Activated CD4-positive, alpha-beta memory T cell treated with anti-CD3 and anti-CD28 coated beads for 36 hours (primary cell): ENCODE measurements around the gene FAM98A. TPM values are rescaled to one million over a fixed set of nuclear protein-coding genes. Genes with fewer than 3 reads are reported as not detected.

Experiments used
- CTCF ChIA-PET: fragments of 350-600 bp; sonication (Branson Sonifier 250); formaldehyde crosslinking; loops from one replicate; lab custom pipeline; 2021; ENCODE audit warnings: antibody characterized with exemption, inconsistent platforms; lab: Charles Lee
- POLR2A ChIA-PET: fragments of 350-600 bp; sonication (Branson Sonifier 250); formaldehyde crosslinking; loops from one replicate; lab custom pipeline; 2021; ENCODE audit warnings: antibody characterized with exemption; lab: Charles Lee
- DNase-seq: peaks from one replicate; pipeline ENCODE4 v3.0.0-alpha.2; 2020
- H3K27ac Mint-ChIP-seq: one replicate; pipeline ENCODE4 v1.8.0; 2021; ENCODE audit warnings: mixed read lengths
- H3K27me3 Mint-ChIP-seq: one replicate; pipeline ENCODE4 v1.8.0; 2021; ENCODE audit warnings: mixed read lengths
- H3K36me3 Mint-ChIP-seq: one replicate; pipeline ENCODE4 v1.8.0; 2021; ENCODE audit warnings: mixed read lengths
- H3K4me1 Mint-ChIP-seq: one replicate; pipeline ENCODE4 v1.8.0; 2021; ENCODE audit warnings: low read depth, mixed read lengths
- H3K4me3 Mint-ChIP-seq: one replicate; pipeline ENCODE4 v1.8.0; 2021; ENCODE audit warnings: mild to moderate bottlenecking, mixed read lengths
- H3K9me3 Mint-ChIP-seq: one replicate; pipeline ENCODE4 v1.8.0; 2021; ENCODE audit warnings: mixed read lengths
- intact Hi-C: fragments of 100-400 bp; cut with micrococcal nuclease; formaldehyde crosslinking; loops from one replicate; pipeline ENCODE4 v1.15.1; 2023
- total RNA-seq, 2 experiments: library from RNA; stranded (reverse); gene quantifications; one replicate each; pipeline ENCODE4 v1.2.3, GENCODE V29; 2021

The FAM98A gene
- total RNA-seq, 2 experiments from 2014 or later: 46.7 to 46.8 TPM

DNA sequence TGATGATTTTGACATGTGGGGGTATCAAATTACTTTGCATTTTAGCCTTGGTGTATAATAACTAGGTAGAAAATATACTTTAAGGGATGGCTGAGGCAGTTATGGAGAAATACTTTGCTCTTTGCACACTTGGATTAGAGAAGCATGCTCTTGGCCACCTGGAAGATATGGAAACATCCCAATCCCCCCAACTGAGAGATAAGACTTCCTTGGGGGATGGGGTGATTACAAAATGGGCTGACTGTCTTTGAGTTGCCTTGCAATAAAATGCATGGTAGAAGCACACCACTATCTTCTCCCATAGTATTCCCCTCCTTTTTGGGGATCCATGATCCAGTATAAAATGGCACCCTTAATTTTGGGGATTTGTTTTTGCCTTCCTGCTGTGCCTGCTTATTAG, 15.1 kb upstream of the FAM98A start:
- Mint-ChIP-seq H3K36me3 (peaks cover 26% of the 10 kb centered on the region), H3K9me3 (peaks cover 29% of the 10 kb centered on the region), H3K27ac (no peak overlapping the region), H3K4me3 (no peak overlapping the region), H3K4me1 (no peaks in the 10 kb centered on the region), H3K27me3 (no peaks in the 10 kb centered on the region)
- no peak for DNase-seq
- ChIA-PET POLR2A (no interaction called here), CTCF (no interaction called here)
- intact Hi-C loops: no loop called here

DNA sequence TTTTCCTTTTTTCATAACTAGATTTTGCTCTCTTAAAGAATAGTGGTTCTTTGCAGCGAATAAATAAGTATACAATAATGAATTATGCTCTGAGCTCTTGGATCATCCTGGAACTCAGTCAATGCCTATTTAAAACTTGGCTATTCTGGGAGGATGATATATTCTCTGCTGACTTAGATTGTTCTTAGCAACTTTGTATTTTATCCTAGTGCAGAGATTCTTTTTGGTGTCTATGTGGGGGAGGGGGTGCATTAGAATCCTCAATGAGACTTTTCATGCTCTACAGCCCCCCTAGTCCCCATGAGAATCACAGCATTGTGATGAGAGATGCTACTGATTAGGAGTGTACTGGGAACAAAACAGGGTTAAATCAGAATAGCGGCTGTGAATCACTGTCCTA, 8.8 kb upstream of the FAM98A start:
- no peak overlapping the region for H3K27ac Mint-ChIP-seq
- no peak for DNase-seq
- H3K9me3 Mint-ChIP-seq: no peaks in the 10 kb centered on the region
- peaks cover 5% of the 10 kb centered on the region for H3K36me3 Mint-ChIP-seq
- ChIA-PET CTCF (no interaction called here), POLR2A (no interaction called here)
- intact Hi-C loops: no loop called here
- no peak overlapping the region for H3K4me3 Mint-ChIP-seq
- no peaks in the 10 kb centered on the region for H3K4me1 Mint-ChIP-seq
- H3K27me3 Mint-ChIP-seq: peaks cover 1% of the 10 kb centered on the region

DNA sequence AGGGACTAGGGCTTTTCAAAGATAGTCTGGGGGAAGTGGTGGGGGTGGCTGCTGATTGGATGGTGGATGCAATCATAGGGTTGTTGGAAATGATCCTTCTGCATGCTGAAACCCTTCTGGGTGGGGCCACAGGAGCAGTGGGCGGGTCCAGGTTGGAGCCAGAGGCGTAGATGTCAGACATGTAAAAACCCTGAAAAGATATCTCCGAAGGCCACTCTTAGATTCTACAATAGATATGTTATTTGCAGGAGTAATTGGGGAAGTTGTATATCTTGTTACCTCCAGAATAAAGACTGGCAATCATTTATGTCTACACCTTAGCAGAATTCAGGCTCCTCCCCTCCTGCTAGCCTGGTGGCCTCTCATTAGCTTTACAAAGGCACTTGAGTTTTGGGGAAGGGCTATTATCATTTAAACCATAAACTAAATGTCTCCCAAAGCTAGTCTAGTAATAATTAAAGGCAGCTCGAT, 8.2 kb upstream of the FAM98A start:
- POLR2A ChIA-PET: no interaction called here
- CTCF ChIA-PET: no interaction called here
- peaks cover 5% of the 10 kb centered on the region for H3K36me3 Mint-ChIP-seq
- no peak overlapping the region for H3K27ac Mint-ChIP-seq
- intact Hi-C loops: no loop called here
- no peaks in the 10 kb centered on the region for H3K9me3 Mint-ChIP-seq
- DNase-seq: no peak
- peaks cover 1% of the 10 kb centered on the region for H3K27me3 Mint-ChIP-seq
- H3K4me3 Mint-ChIP-seq: no peak overlapping the region
- H3K4me1 Mint-ChIP-seq: no peaks in the 10 kb centered on the region

DNA sequence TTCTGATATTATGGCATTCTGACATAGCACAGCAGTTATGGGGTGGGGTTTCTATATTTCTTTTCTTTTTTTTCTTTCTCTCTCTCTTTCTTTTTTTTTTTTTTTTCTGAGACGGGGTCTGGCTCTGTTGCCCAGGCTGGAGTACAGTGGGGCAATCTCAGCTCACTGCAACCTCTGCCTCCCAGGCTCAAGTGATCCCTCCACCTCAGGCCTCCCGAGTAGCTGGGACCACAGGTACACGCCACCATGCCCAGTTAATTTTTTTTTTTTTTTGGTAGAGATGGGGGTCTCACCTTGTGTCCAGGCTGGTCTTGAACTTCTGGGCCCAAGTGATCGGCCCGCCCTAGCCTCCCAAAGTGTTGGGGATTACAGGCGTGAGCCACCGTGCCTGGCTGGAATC, 7.5 kb upstream of the FAM98A start:
- no peak for DNase-seq
- no peak overlapping the region for H3K4me3 Mint-ChIP-seq
- H3K9me3 Mint-ChIP-seq: no peaks in the 10 kb centered on the region
- H3K36me3 Mint-ChIP-seq: peaks cover 5% of the 10 kb centered on the region
- intact Hi-C loops: no loop called here
- H3K27me3 Mint-ChIP-seq: peaks cover 1% of the 10 kb centered on the region
- CTCF ChIA-PET: no interaction called here
- POLR2A ChIA-PET: no interaction called here
- no peak overlapping the region for H3K27ac Mint-ChIP-seq
- H3K4me1 Mint-ChIP-seq: no peaks in the 10 kb centered on the region

DNA sequence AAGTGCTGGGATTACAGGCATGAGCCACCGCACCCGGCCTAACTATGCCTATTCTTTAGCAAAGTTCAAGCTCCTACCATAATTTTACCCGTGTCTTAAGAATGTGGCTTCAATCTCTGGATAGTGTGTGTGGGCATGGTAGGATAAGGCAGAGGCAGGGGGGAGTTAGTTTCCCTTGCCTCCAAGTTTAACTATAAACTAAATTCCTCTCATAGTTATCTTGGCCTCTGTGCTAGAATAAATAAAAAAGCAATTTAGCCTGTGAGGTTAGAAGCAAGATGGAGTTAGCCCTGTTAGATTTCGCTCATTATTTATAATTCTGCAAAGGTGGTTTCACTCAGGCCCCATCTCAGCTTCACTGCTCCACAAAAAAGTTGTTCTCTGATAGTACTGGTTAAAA, 7.0 kb upstream of the FAM98A start:
- CTCF ChIA-PET: no interaction called here
- peaks cover 1% of the 10 kb centered on the region for H3K27me3 Mint-ChIP-seq
- DNase-seq: no peak
- POLR2A ChIA-PET: no interaction called here
- H3K9me3 Mint-ChIP-seq: no peaks in the 10 kb centered on the region
- H3K4me1 Mint-ChIP-seq: no peaks in the 10 kb centered on the region
- intact Hi-C loops: no loop called here
- peaks cover 2% of the 10 kb centered on the region for H3K36me3 Mint-ChIP-seq
- H3K27ac Mint-ChIP-seq: no peak overlapping the region
- H3K4me3 Mint-ChIP-seq: no peak overlapping the region

DNA sequence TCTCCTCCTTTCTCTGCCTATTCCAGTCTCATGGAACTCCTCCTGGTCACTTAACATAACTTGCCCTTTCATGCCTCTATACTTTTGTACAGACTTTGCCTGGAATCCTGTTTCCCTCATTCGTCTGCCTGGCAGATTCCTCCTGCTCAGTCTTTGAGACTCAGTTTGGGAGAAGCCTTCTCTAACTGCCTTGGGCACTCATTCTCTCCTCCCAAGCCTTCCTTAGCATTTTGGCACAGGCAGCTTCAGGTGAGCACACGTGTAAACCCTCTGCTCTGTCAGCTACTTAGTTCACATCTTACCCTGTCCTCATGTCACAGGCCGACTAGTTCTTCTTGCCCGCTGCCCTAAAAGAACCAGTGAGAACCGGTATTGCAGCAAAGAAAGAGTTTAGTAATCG, 6.0 kb upstream of the FAM98A start:
- DNase-seq: no peak
- Mint-ChIP-seq H3K36me3 (peaks cover 1% of the 10 kb centered on the region), H3K9me3 (no peaks in the 10 kb centered on the region), H3K27me3 (peaks cover 1% of the 10 kb centered on the region), H3K4me1 (no peaks in the 10 kb centered on the region), H3K27ac (no peak overlapping the region), H3K4me3 (no peak overlapping the region)
- intact Hi-C loops: no loop called here
- POLR2A ChIA-PET: no interaction called here
- CTCF ChIA-PET: interaction anchor here (0.6 kb wide), 1 partner anchor 129 kb away, joined by 3 read pairs; the partner anchor contains the start of gene RASGRP3

DNA sequence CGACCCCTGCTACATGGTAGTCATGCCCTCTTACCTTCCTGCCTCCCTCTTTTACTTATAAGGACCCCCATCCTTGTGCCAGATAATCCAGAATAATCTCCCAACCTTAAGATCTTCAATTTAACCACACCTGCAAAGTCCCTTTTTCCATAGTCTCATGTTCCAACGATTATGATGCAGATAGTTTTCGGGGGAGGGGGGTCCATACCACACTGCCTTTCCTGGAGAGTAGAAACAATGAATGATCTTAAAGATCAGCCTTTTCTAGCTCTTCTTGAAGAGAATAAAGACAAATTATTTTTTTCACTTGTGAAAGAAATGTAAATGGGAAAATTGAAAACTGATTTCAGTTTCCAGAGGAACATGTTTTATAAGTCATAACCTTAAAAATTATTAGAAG, 4.3 kb upstream of the FAM98A start:
- ChIA-PET CTCF (interaction anchor here (0.8 kb wide), 1 partner anchor 20 kb away, joined by 3 read pairs; no protein-coding TSS in a partner anchor), POLR2A (no interaction called here)
- peaks cover 1% of the 10 kb centered on the region for H3K27me3 Mint-ChIP-seq
- peaks cover 8% of the 10 kb centered on the region for H3K4me1 Mint-ChIP-seq
- peaks cover 4% of the 10 kb centered on the region for H3K36me3 Mint-ChIP-seq
- H3K27ac Mint-ChIP-seq: no peak overlapping the region
- no peaks in the 10 kb centered on the region for H3K9me3 Mint-ChIP-seq
- intact Hi-C loops: no loop called here
- DNase-seq: no peak
- no peak overlapping the region for H3K4me3 Mint-ChIP-seq

DNA sequence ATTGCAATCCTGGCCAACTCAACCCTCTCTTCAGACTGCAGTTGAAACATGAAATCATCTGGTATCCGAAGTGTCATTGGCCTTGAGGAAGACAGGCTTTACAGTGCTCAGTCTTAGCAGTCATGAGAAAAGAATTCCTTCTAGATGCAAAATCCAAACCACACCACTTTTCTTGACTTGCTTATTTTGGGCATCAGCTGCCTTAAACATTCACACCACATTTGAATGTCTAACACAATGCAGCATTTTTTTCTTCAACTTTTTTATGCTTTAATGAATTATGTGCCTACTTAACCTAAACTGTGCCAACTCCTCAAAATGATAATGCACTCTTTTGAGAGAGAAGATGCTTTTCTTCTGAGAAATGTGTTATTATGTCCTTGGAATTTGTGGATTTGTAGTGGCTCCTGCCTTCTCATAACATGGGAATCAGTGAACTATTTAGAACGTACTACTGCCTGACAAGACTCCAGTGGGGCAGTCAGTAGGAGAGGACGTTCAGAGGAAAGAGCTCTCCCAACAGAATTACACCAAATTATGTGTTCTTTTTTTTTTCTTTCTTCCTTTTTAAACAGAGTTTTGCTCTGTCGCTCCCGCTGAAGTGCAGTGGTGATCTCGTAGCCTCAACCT, 3.2 kb upstream of the FAM98A start:
- peaks cover 1% of the 10 kb centered on the region for H3K27me3 Mint-ChIP-seq
- no peak overlapping the region for H3K27ac Mint-ChIP-seq
- peaks cover 14% of the 10 kb centered on the region for H3K4me1 Mint-ChIP-seq
- ChIA-PET POLR2A (no interaction called here), CTCF (interaction anchor here (0.8 kb wide), 1 partner anchor 19 kb away, joined by 4 read pairs; no protein-coding TSS in a partner anchor)
- H3K4me3 Mint-ChIP-seq: no peak overlapping the region
- peaks cover 4% of the 10 kb centered on the region for H3K36me3 Mint-ChIP-seq
- no peaks in the 10 kb centered on the region for H3K9me3 Mint-ChIP-seq
- no peak for DNase-seq
- intact Hi-C loops: no loop called here

DNA sequence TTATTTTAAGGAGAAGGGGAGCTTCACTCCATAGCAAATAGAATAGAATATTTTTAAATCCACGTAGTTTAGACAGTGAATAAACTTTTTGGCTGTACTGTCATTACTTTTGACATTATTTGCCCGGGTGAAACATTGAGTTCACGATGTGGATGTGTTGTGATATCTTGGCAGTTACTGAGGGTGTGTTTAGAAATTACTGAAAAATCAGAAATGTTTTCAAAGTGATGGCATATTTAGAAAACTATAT, 769 bp upstream of the FAM98A start:
- peak overlapping the region; percentile 82 for H3K27ac Mint-ChIP-seq
- no peaks in the 10 kb centered on the region for H3K9me3 Mint-ChIP-seq
- peak overlapping the region; percentile 90 for H3K4me3 Mint-ChIP-seq
- H3K27me3 Mint-ChIP-seq: no peaks in the 10 kb centered on the region
- H3K4me1 Mint-ChIP-seq: peaks cover 22% of the 10 kb centered on the region
- ChIA-PET POLR2A (interaction anchor here (1.7 to 2.2 kb wide), 2 partner anchors 16 to 123 kb away, joined by 12 read pairs; partner anchors contain the start of gene RASGRP3), CTCF (interaction anchor here (0.9 to 2.7 kb wide), 5 partner anchors 16 to 220 kb away, joined by 3 to 21 read pairs (median 4); partner anchors contain the start of gene RASGRP3)
- DNase-seq: no peak
- peaks cover 8% of the 10 kb centered on the region for H3K36me3 Mint-ChIP-seq
- intact Hi-C loops: loop anchor here (1.0 to 10.0 kb wide), 5 partner anchors 124 to 1323 kb away; partner anchors contain the start of genes RASGRP3, TTC27 and YIPF4

DNA sequence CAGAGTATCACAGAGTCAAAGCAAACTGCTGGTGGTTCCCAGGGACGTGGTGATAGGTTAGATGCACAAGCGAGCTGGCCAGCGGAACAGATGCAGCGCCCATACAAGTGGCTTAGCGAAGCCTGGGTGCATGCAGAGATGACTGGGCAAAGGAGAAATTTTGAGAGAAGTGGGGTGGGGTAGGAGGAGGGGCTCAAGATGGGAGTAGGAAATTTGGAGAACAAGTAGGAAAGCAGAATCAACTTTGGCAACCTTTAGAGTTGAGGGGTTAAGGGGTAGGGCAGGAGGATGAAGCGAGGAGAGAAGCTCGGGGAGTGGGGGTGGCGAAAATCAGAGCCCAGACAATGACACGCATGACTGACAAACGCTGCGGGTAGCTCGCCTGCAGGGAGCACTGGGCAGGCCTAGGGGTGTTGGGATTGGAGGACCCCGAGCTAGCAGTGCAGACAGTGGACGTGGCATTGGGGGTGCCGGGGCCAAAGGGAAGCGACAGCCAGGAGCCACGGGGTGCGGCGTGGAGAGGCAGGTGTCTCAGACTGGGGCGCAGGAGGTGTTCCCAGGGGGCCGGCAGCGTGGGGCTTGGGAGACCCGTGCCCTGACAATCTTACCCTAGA, 431 bp downstream of the FAM98A start:
- peak; percentile 77 for DNase-seq
- Mint-ChIP-seq H3K27ac (peak overlapping the region; percentile 82), H3K4me1 (peaks cover 25% of the 10 kb centered on the region), H3K36me3 (peaks cover 14% of the 10 kb centered on the region), H3K4me3 (peak overlapping the region; percentile 90), H3K27me3 (no peaks in the 10 kb centered on the region), H3K9me3 (no peaks in the 10 kb centered on the region)
- ChIA-PET CTCF (interaction anchor here (1.0 to 2.7 kb wide), 5 partner anchors 15 to 185 kb away, joined by 3 to 21 read pairs (median 4); partner anchors contain the start of gene RASGRP3), POLR2A (interaction anchor here (0.6 to 2.2 kb wide), 5 partner anchors 15 to 971 kb away, joined by 3 to 12 read pairs (median 3); partner anchors contain the start of genes RASGRP3 and TTC27)
- intact Hi-C loops: loop anchor here (1.0 to 10.0 kb wide), 6 partner anchors 8 to 1321 kb away; partner anchors contain the start of genes RASGRP3, TTC27 and YIPF4

DNA sequence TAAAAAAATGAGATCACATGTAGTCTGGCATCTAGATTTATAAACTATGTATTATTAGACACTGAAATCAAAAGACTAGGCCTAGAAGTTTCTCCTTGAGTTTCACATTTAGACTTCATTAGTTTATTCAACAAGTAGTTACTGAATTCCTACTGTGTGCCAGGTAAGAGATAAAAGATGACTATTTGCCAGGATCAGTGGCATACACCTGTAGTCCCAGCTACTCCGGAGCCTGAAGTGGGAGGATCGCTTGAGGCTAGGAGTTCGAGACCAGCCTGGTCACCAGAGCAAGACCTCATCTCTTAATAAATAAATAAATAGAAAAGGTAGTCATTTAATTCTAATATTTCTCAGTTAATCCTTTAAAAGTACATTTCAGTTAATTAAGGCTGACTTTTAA, 2.1 kb downstream of the FAM98A start:
- no peak overlapping the region for H3K27ac Mint-ChIP-seq
- H3K27me3 Mint-ChIP-seq: no peaks in the 10 kb centered on the region
- no peak for DNase-seq
- no peaks in the 10 kb centered on the region for H3K9me3 Mint-ChIP-seq
- peaks cover 22% of the 10 kb centered on the region for H3K36me3 Mint-ChIP-seq
- intact Hi-C loops: loop anchor here (5.0 to 10.0 kb wide), 2 partner anchors 522 to 970 kb away; partner anchors contain the start of gene TTC27
- ChIA-PET POLR2A (no interaction called here), CTCF (no interaction called here)
- H3K4me1 Mint-ChIP-seq: peaks cover 28% of the 10 kb centered on the region
- H3K4me3 Mint-ChIP-seq: no peak overlapping the region

DNA sequence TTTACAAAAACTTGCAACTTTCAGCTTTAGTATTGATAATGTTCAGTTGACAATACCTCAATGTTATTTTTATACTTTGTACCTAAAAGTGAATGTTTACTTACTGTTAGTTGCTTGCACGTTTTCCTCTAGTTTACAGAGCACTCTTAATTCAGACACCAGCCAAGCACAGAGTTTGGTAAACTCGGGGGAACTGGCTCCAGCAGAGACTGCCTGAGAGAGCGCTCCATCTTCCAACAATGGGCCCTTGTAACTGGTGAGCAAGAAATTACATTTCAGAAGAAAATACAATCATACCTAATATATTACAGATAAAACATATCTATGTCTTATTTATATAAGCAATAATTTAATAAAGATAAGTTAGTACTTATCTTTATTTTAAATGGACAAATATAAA, 3.7 kb downstream of the FAM98A start:
- Mint-ChIP-seq H3K9me3 (no peaks in the 10 kb centered on the region), H3K27ac (no peak overlapping the region), H3K27me3 (no peaks in the 10 kb centered on the region), H3K4me3 (no peak overlapping the region), H3K4me1 (peaks cover 28% of the 10 kb centered on the region), H3K36me3 (peaks cover 27% of the 10 kb centered on the region)
- ChIA-PET POLR2A (no interaction called here), CTCF (interaction anchor here (5.1 kb wide), 1 partner anchor 12 kb away, joined by 28 read pairs; no protein-coding TSS in a partner anchor)
- no peak for DNase-seq
- intact Hi-C loops: loop anchor here (5.0 to 10.0 kb wide), 2 partner anchors 521 to 968 kb away; partner anchors contain the start of gene TTC27
